K562 (cell line): ENCODE results near the gene LSM4. TPM values are rescaled to one million over a fixed set of nuclear protein-coding genes. Genes with fewer than 3 reads are reported as not detected.
A peak's percentile ranks its signal among the peaks of the same experiment; 100 is the strongest.

ENCODE experiments used
- ESRRA ChIP-seq: fragments of 450-650 bp; IDR thresholded peaks from 2 replicates; pipeline ENCODE4 v1.6.1; 2014; ENCODE audit warnings: low read depth, mild to moderate bottlenecking, moderate library complexity, borderline replicate concordance
- EZH2 ChIP-seq: IDR thresholded peaks from 2 replicates; pipeline ENCODE4 v1.6.1; 2012; ENCODE audit warnings: low read depth, mild to moderate bottlenecking, inconsistent platforms, low read length, borderline replicate concordance
- FOXJ3 ChIP-seq: sonication (generic); formaldehyde crosslinking; IDR thresholded peaks from 2 replicates; pipeline ENCODE4 v1.4.0; 2020; ENCODE audit warnings: mild to moderate bottlenecking, missing genetic modification reagents
- FOXP1 ChIP-seq: sonication (generic); formaldehyde crosslinking; IDR thresholded peaks from 2 replicates; pipeline ENCODE4 v1.8.0; 2022; ENCODE audit warnings: mild to moderate bottlenecking, missing genetic modification reagents
- GTF2E2 ChIP-seq: fragments of 200-800 bp; sonication (Bioruptor generic); IDR thresholded peaks from 2 replicates; pipeline ENCODE4 v1.6.1; 2016; ENCODE audit warnings: missing genetic modification characterization, missing compliant biosample characterization
- HMGXB4 ChIP-seq: sonication (generic); formaldehyde crosslinking; IDR thresholded peaks from 2 replicates; pipeline ENCODE4 v1.8.1; 2023; ENCODE audit warnings: mild to moderate bottlenecking, missing genetic modification reagents
- ILK ChIP-seq: fragments of 450-650 bp; IDR thresholded peaks from 2 replicates; pipeline ENCODE4 v1.6.1; 2016; ENCODE audit warnings: missing genetic modification characterization, low read depth, mild to moderate bottlenecking, missing compliant biosample characterization, moderate library complexity, borderline replicate concordance
- JUNB ChIP-seq: fragments of 450-650 bp; formaldehyde crosslinking; conservative IDR thresholded peaks from 2 replicates; pipeline ENCODE4 v1.4.0; 2020; ENCODE audit warnings: mild to moderate bottlenecking
- MCM5 ChIP-seq: fragments of 450-650 bp; IDR thresholded peaks from 2 replicates; pipeline ENCODE4 v1.6.1; 2016; ENCODE audit warnings: low read depth
- MED1 ChIP-seq: sonication (generic); formaldehyde crosslinking; IDR thresholded peaks from 2 replicates; pipeline ENCODE4 v1.8.1; 2023; ENCODE audit warnings: missing genetic modification reagents, borderline replicate concordance
- MTA2 ChIP-seq: fragments of 450-650 bp; IDR thresholded peaks from 2 replicates; pipeline ENCODE4 v1.6.1; 2016; ENCODE audit warnings: low read depth
- NR4A1 ChIP-seq, 2 experiments: fragments of 250-450 bp in 1 of 2; fragments of 450-650 bp in 1 of 2; sonication (Bioruptor Pico) in 1 of 2; IDR thresholded peaks; 2 replicates each; pipeline versions ENCODE4 v1.4.0 to v1.6.1; 2016 to 2020; ENCODE audit warnings: mild to moderate bottlenecking in 2 of 2, missing compliant biosample characterization in 1 of 2, missing genetic modification characterization in 1 of 2, moderate library complexity in 1 of 2
- PHB ChIP-seq: fragments of 250-450 bp; sonication (Bioruptor Pico); IDR thresholded peaks from 2 replicates; pipeline ENCODE4 v1.5.0; 2021
- TBP ChIP-seq: optimal IDR thresholded peaks from 2 replicates; pipeline ENCODE3; 2011; ENCODE audit warnings: low read depth, low read length, improper control_type of control experiment
- ZBTB2 ChIP-seq: fragments of 450-650 bp; IDR thresholded peaks from 2 replicates; pipeline ENCODE4 v1.6.1; 2016; ENCODE audit warnings: antibody characterized with exemption
- ZC3H4 ChIP-seq: sonication (generic); formaldehyde crosslinking; IDR thresholded peaks from 2 replicates; pipeline ENCODE4 v1.9.0; 2021; ENCODE audit warnings: missing genetic modification reagents, borderline replicate concordance
- ZNF146 ChIP-seq: IDR thresholded peaks from one replicate; pipeline ENCODE4 v1.6.1; 2018; ENCODE audit warnings: missing compliant biosample characterization; ENCODE audit not compliant: unreplicated experiment
- ZNF175 ChIP-seq: fragments of 200-800 bp; sonication (Bioruptor generic); IDR thresholded peaks from 2 replicates; pipeline ENCODE4 v1.6.1; 2016; ENCODE audit warnings: low read depth, mild to moderate bottlenecking, missing genetic modification characterization, missing compliant biosample characterization
- ZNF224 ChIP-seq: sonication (generic); formaldehyde crosslinking; IDR thresholded peaks from 2 replicates; pipeline ENCODE4 v1.8.0; 2022; ENCODE audit warnings: mild to moderate bottlenecking, missing genetic modification reagents
- ZNF280A ChIP-seq: fragments of 450-650 bp; IDR thresholded peaks from 2 replicates; pipeline ENCODE4 v1.6.1; 2018; ENCODE audit warnings: mild to moderate bottlenecking, low read depth; ENCODE audit not compliant: partially characterized antibody
- ZNF445 ChIP-seq: fragments of 250-450 bp; sonication (Bioruptor Pico); IDR thresholded peaks from 2 replicates; pipeline ENCODE4 v1.4.0; 2020; ENCODE audit warnings: low read depth, mild to moderate bottlenecking, moderate library complexity
- ZNF449 ChIP-seq: fragments of 250-450 bp; sonication (Bioruptor Pico); IDR thresholded peaks from 2 replicates; pipeline ENCODE4 v1.8.0; 2022; ENCODE audit warnings: moderate library complexity, mild to moderate bottlenecking, inconsistent platforms
- ZSCAN29 ChIP-seq: fragments of 450-650 bp; IDR thresholded peaks from 2 replicates; pipeline ENCODE4 v1.6.1; 2017
- polyA plus RNA-seq, 8 experiments: library from polyadenylated mRNA; depleted of rRNA in 4 of 8; stranded (reverse) in 5 of 8; unstranded in 3 of 8; fragments of >200 nt; fragmentation: Nextera tagmentation in 2 of 8; fragmentation: Illumina TruSeq in 1 of 8; extraction: Ambion mirVana in 2 of 8; extraction: Trizol in 1 of 8; gene quantifications; 2 replicates each; pipeline versions ENCODE4 v1.2.1 to v1.2.3, GENCODE V29; 2011 to 2014; ENCODE audit warnings: inconsistent platforms in 1 of 8, missing spikeins in 1 of 8
- total RNA-seq, 7 experiments: library from RNA; depleted of rRNA in 6 of 7; stranded (reverse); fragments of >200 nt in 6 of 7; fragmentation: Illumina TruSeq in 2 of 7; extraction: Trizol in 2 of 7; gene quantifications; 2 replicates each; pipeline versions ENCODE4 v1.2.1 to v1.2.3, GENCODE V29; 2011 to 2021; ENCODE audit warnings: low replicate concordance in 1 of 7
- TF ChIP-seq, protein P1 (sequence below): fragments of 250-450 bp; sonication (Bioruptor Pico); IDR thresholded peaks from 2 replicates; pipeline ENCODE4 v1.5.0; 2021

Gene LSM4
- total and polyA plus RNA-seq, 9 of the 15 experiments (the other 6 are each of a cell fraction or from before 2014, with no cell fraction given): 11.9 to 763 (median 202) TPM

- no peak for TF ChIP-seq MED1
- TF ChIP-seq MTA2: no peak
- no peak for TF ChIP-seq NR4A1 (CRISPR knock-in tag; IDR thresholded peaks at IDR 0.05)
- peak; percentile 66; the same call in 1 of the 2 replicates for TF ChIP-seq NR4A1 (tag; IDR thresholded peaks at IDR 0.05)
- no peak for TF ChIP-seq PHB (CRISPR knock-in tag)
- TF ChIP-seq, protein P1, sequence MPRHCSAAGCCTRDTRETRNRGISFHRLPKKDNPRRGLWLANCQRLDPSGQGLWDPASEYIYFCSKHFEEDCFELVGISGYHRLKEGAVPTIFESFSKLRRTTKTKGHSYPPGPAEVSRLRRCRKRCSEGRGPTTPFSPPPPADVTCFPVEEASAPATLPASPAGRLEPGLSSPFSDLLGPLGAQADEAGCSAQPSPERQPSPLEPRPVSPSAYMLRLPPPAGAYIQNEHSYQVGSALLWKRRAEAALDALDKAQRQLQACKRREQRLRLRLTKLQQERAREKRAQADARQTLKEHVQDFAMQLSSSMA (CRISPR knock-in tag): no peak
- no peak for TF ChIP-seq ZC3H4
- no peak for TF ChIP-seq FOXP1
- TF ChIP-seq EZH2: no peak
- TF ChIP-seq GTF2E2: no peak
- TF ChIP-seq ZNF175: peak; percentile 76
- no peak for TF ChIP-seq FOXJ3 (CRISPR knock-in tag)
- TF ChIP-seq ZNF146: no peak
- TF ChIP-seq ZBTB2: no peak
- TF ChIP-seq HMGXB4 (CRISPR knock-in tag): no peak
- TF ChIP-seq ILK (tag): no peak
- no peak for TF ChIP-seq ESRRA
- no peak for TF ChIP-seq ZSCAN29
- no peak for TF ChIP-seq ZNF280A
- TF ChIP-seq MCM5: no peak
- TF ChIP-seq ZNF224: no peak
- TF ChIP-seq TBP: no peak
- peak; percentile 62 for TF ChIP-seq ZNF449
- TF ChIP-seq JUNB (CRISPR knock-in tag): no peak
- no peak for TF ChIP-seq ZNF445 (CRISPR knock-in tag)
These were observed 43.2 kb upstream of the LSM4 start (continued) for GRCh38 chr19:18366021-18366435.
